Endothelial cell of umbilical vein (primary cell): ENCODE data around the gene ATXN1. TPM values are rescaled to one million over a fixed set of nuclear protein-coding genes. Genes with fewer than 3 reads are reported as not detected.

Source experiments
- BruUV-seq: library from RNA; stranded (reverse); fragments of 400-500 nt; replicated peaks from 2 replicates; lab custom pipeline; 2021; lab: Mats Ljungman, UMichigan
- CTCF ChIA-PET: fragments of 300-600, 350-600 bp; sonication (Branson Sonifier 250); formaldehyde crosslinking; loops from one replicate; lab custom pipeline; 2021; ENCODE audit warnings: antibody characterized with exemption, inconsistent platforms; lab: Charles Lee
- POLR2A ChIA-PET: fragments of 300-600, 350-600 bp; sonication (Branson Sonifier 250); formaldehyde crosslinking; loops from one replicate; lab custom pipeline; 2021; ENCODE audit warnings: antibody characterized with exemption, inconsistent platforms; lab: Charles Lee
- DNase-seq: peaks from one replicate; pipeline ENCODE4 v3.0.0-alpha.2; 2011; ENCODE audit warnings: low read depth, low spot score
- FAIRE-seq: peaks from 2 replicates; lab custom pipeline; 2011; peaks lifted over from hg19 to GRCh38; lab: Jason Lieb, UNC
- H2AFZ ChIP-seq: 2 replicates; pipeline ENCODE4 v1.6.0; 2012; ENCODE audit warnings: low read depth, low read length, control low read depth, inconsistent platforms
- H3K27ac ChIP-seq: 2 replicates; pipeline ENCODE4 v1.5.1; 2011; ENCODE audit warnings: low read depth, mild to moderate bottlenecking, control low read depth, low read length, moderate library complexity; ENCODE audit not compliant: insufficient read depth
- H3K27me3 ChIP-seq, 2 experiments: 2 replicates each; pipeline versions ENCODE4 v1.6.0 to v1.6.1; 2011; ENCODE audit warnings: low read length in 2 of 2, mixed read lengths in 1 of 2; ENCODE audit not compliant: control insufficient read depth in 2 of 2, insufficient read depth in 2 of 2
- H3K36me3 ChIP-seq, 2 experiments: 2 replicates in 1 of 2; 3 replicates in 1 of 2; pipeline ENCODE4 v1.5.1; 2011; ENCODE audit warnings: low read length in 2 of 2, mild to moderate bottlenecking in 1 of 2, moderate library complexity in 1 of 2; ENCODE audit not compliant: control insufficient read depth in 2 of 2, insufficient read depth in 2 of 2; ENCODE audit errors: extremely low read depth in 1 of 2
- H3K4me1 ChIP-seq: 3 replicates; pipeline ENCODE4 v1.5.1; 2011; ENCODE audit warnings: mild to moderate bottlenecking, low read length; ENCODE audit not compliant: control insufficient read depth, insufficient read depth; ENCODE audit errors: extremely low read depth
- H3K4me2 ChIP-seq: 2 replicates; pipeline ENCODE4 v1.6.1; 2011; ENCODE audit warnings: low read length, control low read depth, mixed read lengths; ENCODE audit not compliant: insufficient read depth
- H3K4me3 ChIP-seq, 3 experiments: fragments of 200-600 bp in 1 of 3; sonication (generic), shearing (Covaris generic) in 1 of 3; replicated peaks in 1 of 3; 2 replicates each; pipeline ENCODE4 v1.5.1; 2011 to 2016; ENCODE audit warnings: control low read depth in 3 of 3, low read length in 3 of 3, mild to moderate bottlenecking in 2 of 3, inconsistent platforms in 1 of 3, low read depth in 1 of 3, moderate library complexity in 1 of 3; ENCODE audit not compliant: insufficient read depth in 1 of 3
- H3K79me2 ChIP-seq: 2 replicates; pipeline ENCODE4 v1.6.0; 2012; ENCODE audit warnings: low read length, inconsistent platforms; ENCODE audit not compliant: control insufficient read depth, insufficient read depth
- H3K9ac ChIP-seq: replicated peaks from 2 replicates; pipeline ENCODE3; 2011; ENCODE audit warnings: low read length, control low read depth; ENCODE audit not compliant: insufficient read depth; ENCODE audit errors: extremely low read depth
- H3K9me1 ChIP-seq: replicated peaks from 3 replicates; pipeline ENCODE4 v1.6.0; 2011; ENCODE audit warnings: mild to moderate bottlenecking, low read length; ENCODE audit not compliant: control insufficient read depth, insufficient read depth; ENCODE audit errors: extremely low read depth
- H3K9me3 ChIP-seq: replicated peaks from 2 replicates; pipeline ENCODE4 v1.5.1; 2012; ENCODE audit warnings: low read length, inconsistent platforms; ENCODE audit not compliant: control insufficient read depth, insufficient read depth
- H4K20me1 ChIP-seq: replicated peaks from 2 replicates; pipeline ENCODE3; 2011; ENCODE audit warnings: mild to moderate bottlenecking, low read length; ENCODE audit not compliant: control insufficient read depth, insufficient read depth; ENCODE audit errors: extremely low read depth
- EZH2 ChIP-seq: IDR thresholded peaks from 2 replicates; pipeline ENCODE4 v1.6.1; 2012; ENCODE audit warnings: borderline replicate concordance, low read depth, mild to moderate bottlenecking, moderate library complexity, low read length, inconsistent platforms; ENCODE audit not compliant: severe bottlenecking
- FOS ChIP-seq: IDR thresholded peaks from 2 replicates; pipeline ENCODE4 v1.6.1; 2011; ENCODE audit warnings: mild to moderate bottlenecking, low read length, moderate library complexity, borderline replicate concordance; ENCODE audit not compliant: insufficient read depth
- GATA2 ChIP-seq: IDR thresholded peaks from 2 replicates; pipeline ENCODE4 v1.7.0; 2011; ENCODE audit warnings: low read depth, mild to moderate bottlenecking, moderate library complexity, mixed read lengths, low read length; ENCODE audit not compliant: insufficient read length, insufficient read depth
- JUN ChIP-seq: IDR thresholded peaks from 2 replicates; pipeline ENCODE4 v1.6.1; 2011; ENCODE audit warnings: borderline replicate concordance, low read depth; ENCODE audit not compliant: insufficient read length, insufficient read depth
- MYC ChIP-seq: IDR thresholded peaks from one replicate; pipeline ENCODE4 v1.6.1; 2011; ENCODE audit warnings: mild to moderate bottlenecking, low read depth, low read length
- POLR2A ChIP-seq: IDR thresholded peaks from 2 replicates; pipeline ENCODE4 v1.6.1; 2012; ENCODE audit warnings: low read depth, mild to moderate bottlenecking, control low read depth, low read length
- POLR2AphosphoS5 ChIP-seq: IDR thresholded peaks from 2 replicates; pipeline ENCODE4 v1.6.1; 2012; ENCODE audit warnings: low read depth, mild to moderate bottlenecking, control low read depth, low read length, moderate library complexity; ENCODE audit not compliant: insufficient read depth
- dilution Hi-C: fragments of 300-500 bp; cut with MboI; formaldehyde crosslinking; loops from one replicate; pipeline ENCODE4 v1.15.0; 2019; ENCODE audit warnings: low sequenced_read_pairs; ENCODE audit not compliant: extremely low pct_ligation_motif_present
- intact Hi-C: fragments of 100-400 bp; cut with micrococcal nuclease; formaldehyde crosslinking; loops from one replicate; pipeline ENCODE4 v1.10.0; 2022
- polyA plus RNA-seq, 4 experiments: library from polyadenylated mRNA; depleted of rRNA in 3 of 4; stranded (reverse) in 3 of 4; unstranded in 1 of 4; fragments of >200 nt; gene quantifications; 2 replicates each; pipeline versions ENCODE4 v1.2.1 to v1.2.3, GENCODE V29; 2011 to 2012; ENCODE audit warnings: missing spikeins in 1 of 4
- total RNA-seq: library from RNA; stranded (reverse); gene quantifications from 2 replicates; pipeline ENCODE4 v1.2.3, GENCODE V29; 2021
- TF ChIP-seq, protein P1 (sequence below), 2 donors: IDR thresholded peaks; 1 replicate in 1 of 2; 2 replicates in 1 of 2; pipeline ENCODE4 v1.5.1; 2011; ENCODE audit warnings: low read length in 2 of 2, mild to moderate bottlenecking in 2 of 2, moderate library complexity in 2 of 2, control low read depth in 1 of 2, inconsistent platforms in 1 of 2, low read depth in 1 of 2; ENCODE audit not compliant: insufficient read depth in 1 of 2; ENCODE audit errors: extremely low read depth in 1 of 2
- TF ChIP-seq, protein P2 (sequence below): IDR thresholded peaks from 2 replicates; pipeline ENCODE4 v1.6.1; 2011; ENCODE audit not compliant: insufficient read depth, insufficient read length

The ATXN1 gene
- total and polyA plus RNA-seq, 2 donors (not counting 3 experiments of a cell fraction or from before 2014, with no cell fraction given): 16.4 to 33.0 TPM

DNA sequence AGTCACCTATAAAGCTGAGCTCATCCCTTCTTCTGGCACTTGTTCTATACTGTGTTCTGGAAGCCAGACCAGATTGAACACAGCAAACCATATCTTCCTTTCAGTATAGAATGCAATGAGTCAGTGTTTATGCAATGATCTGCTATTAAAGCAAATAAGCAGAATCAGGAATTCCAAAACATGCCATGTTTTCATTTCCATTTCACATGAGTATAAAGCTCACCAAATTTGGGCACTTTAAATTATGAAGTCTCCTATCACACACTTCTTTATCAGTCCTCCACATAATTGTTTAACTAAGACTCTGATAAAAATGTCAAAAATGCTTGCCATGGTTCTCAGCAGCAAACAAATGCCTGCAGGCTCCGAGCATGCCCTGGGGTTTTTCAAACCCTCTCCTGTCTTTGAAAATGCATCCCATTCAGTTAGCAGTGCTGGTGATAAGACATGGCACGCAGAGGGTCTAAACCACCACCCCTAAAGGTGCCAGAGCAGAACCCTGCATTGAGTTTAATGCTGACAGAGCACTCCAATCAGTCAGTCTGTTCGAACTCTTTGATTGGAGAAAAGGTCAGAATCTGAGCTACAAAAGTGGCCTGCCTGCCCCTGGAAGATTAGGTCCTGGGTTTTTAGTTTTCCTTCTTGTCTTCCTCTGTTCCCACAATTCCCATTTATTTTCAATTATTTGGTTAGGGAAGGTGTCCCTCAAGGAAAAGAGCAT is 288.8 kb downstream of the ATXN1 start:
- H3K9ac ChIP-seq: no peak overlapping the region
- H3K27ac ChIP-seq: no peak overlapping the region
- H2AFZ ChIP-seq: no peak overlapping the region
- H3K36me3 ChIP-seq: peaks cover 0 to 1% of the 10 kb centered on the region in 2 experiments
- CTCF ChIA-PET: interaction anchor here (0.7 kb wide), 1 partner anchor 291 kb away, joined by 3 read pairs; no protein-coding TSS in a partner anchor
- H3K4me1 ChIP-seq: peaks cover 4% of the 10 kb centered on the region
- TF ChIP-seq POLR2AphosphoS5 (no peak), EZH2 (no peak), FOS (no peak), GATA2 (no peak), JUN (no peak), MYC (no peak), POLR2A (no peak)
- TF ChIP-seq, protein P1, sequence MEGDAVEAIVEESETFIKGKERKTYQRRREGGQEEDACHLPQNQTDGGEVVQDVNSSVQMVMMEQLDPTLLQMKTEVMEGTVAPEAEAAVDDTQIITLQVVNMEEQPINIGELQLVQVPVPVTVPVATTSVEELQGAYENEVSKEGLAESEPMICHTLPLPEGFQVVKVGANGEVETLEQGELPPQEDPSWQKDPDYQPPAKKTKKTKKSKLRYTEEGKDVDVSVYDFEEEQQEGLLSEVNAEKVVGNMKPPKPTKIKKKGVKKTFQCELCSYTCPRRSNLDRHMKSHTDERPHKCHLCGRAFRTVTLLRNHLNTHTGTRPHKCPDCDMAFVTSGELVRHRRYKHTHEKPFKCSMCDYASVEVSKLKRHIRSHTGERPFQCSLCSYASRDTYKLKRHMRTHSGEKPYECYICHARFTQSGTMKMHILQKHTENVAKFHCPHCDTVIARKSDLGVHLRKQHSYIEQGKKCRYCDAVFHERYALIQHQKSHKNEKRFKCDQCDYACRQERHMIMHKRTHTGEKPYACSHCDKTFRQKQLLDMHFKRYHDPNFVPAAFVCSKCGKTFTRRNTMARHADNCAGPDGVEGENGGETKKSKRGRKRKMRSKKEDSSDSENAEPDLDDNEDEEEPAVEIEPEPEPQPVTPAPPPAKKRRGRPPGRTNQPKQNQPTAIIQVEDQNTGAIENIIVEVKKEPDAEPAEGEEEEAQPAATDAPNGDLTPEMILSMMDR (IDR thresholded peaks at IDR 0.05; ENCODE audit: extremely low read depth in 1 of 2, insufficient read depth in 1 of 2, low read depth in 1 of 2, low read length in 2 of 2): no peak
- TF ChIP-seq, protein P2, sequence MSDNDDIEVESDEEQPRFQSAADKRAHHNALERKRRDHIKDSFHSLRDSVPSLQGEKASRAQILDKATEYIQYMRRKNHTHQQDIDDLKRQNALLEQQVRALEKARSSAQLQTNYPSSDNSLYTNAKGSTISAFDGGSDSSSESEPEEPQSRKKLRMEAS: no peak
- H3K79me2 ChIP-seq: no peaks in the 10 kb centered on the region
- no peaks in the 10 kb centered on the region for H4K20me1 ChIP-seq
- dilution Hi-C loops (no loop called here), intact Hi-C loops (no loop called here)
- no peak overlapping the region for H3K4me3 ChIP-seq
- H3K27me3 ChIP-seq: no peaks in the 10 kb centered on the region
- H3K9me1 ChIP-seq: no peaks in the 10 kb centered on the region
- no TSS peak for BruUV-seq
- POLR2A ChIA-PET: no interaction called here
- H3K9me3 ChIP-seq: no peaks in the 10 kb centered on the region
- DNase-seq (peak; percentile 55), FAIRE-seq (peak; percentile 26)
- H3K4me2 ChIP-seq: no peak overlapping the region
